NCI-H446 treated with DMSO at 0.1 percent for 48 hours (cell line): Measurements from ENCODE around the gene MKRN1.
A peak's percentile ranks its signal among the peaks of the same experiment; 100 is the strongest.
"Not testable (repeated sequence)": the region's sequence is repeated elsewhere in the genome, so short reads cannot be mapped to it uniquely, and the experiment has no call there.

Experiments used
- DNase-seq: peaks from one replicate; lab custom pipeline; 2025; lab: John Stamatoyannopoulos, UW

MKRN1 gene

GRCh38 chr7:140479062-140479738 lies at the start of gene MKRN1:
MKRN1 (minus strand) TSS chr7:140479505; CDS start chr7:140479344, 161 bp downstream.
- peak; percentile 79 for DNase-seq

DNA sequence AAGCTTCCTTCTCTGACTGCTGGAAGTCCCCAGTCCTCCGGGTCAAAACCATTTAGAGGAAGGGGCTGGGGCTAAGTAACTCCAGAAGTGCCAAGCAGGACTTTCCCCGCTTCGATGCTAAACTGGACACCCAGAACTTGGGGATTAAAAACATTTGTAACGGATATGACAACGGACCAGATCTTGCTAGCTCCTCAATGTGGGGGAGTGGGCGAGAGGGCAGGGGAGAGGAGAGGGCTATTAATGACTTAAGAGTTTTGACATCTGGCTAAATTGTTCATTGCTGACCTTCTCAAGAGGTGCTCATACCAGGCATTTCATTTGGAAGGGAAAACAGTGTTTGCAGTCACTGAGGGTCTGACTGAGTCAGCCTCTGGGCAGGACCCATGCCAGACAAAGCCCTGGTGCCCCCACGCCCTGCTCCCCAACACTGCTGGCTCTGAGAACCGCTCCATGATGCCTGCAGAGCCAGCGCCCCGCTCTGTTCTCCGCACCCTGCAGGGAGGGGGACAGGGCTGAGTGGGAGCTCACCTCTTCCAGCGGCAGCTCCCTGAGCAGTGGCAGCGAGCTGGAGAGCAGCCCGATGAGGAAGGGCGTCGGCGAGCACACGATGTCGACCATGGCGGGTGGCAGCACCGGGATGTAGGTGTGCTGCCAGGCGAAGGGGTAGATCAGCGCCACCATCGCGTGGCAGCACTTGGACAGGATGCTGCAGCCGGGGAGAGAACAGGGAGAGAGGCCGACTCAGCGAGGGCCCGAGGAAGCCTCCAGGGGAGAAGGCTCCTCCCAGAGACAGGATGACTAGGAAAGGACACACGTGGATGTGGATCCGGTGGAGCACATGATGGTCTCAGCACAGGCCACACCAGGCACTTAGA lies 47.7 kb upstream of the MKRN1 start:
- no peak for DNase-seq

DNA sequence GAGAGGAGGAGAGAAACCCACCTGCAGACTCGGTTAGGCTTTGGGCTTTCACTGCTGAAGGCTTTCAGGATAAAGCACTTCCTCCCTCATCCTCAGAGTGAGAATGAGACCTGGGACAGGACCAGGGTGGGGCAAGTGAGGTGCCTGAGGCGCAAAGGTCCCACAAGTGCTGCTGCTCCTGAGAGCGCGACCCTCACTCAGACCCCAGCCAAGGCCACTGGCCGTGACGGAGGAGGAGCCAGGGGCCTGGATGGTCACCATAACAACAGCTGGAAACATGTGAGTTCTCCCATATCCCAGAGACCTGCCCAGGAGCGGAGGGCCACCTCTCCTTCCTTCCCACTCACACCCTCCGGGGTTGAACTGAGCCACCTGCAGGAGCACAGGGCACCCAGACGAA lies 46.9 kb upstream of the MKRN1 start:
- DNase-seq = no peak

GRCh38 chr7:140525743-140526142 lies 46.4 kb upstream of the MKRN1 start:
- DNase-seq = no peak

GRCh38 chr7:140521421-140521820 lies 42.1 kb upstream of the MKRN1 start:
- DNase-seq = no peak

- no peak for DNase-seq
Measured at GRCh38 chr7:140519007-140519399, 39.7 kb upstream of the MKRN1 start.

DNA sequence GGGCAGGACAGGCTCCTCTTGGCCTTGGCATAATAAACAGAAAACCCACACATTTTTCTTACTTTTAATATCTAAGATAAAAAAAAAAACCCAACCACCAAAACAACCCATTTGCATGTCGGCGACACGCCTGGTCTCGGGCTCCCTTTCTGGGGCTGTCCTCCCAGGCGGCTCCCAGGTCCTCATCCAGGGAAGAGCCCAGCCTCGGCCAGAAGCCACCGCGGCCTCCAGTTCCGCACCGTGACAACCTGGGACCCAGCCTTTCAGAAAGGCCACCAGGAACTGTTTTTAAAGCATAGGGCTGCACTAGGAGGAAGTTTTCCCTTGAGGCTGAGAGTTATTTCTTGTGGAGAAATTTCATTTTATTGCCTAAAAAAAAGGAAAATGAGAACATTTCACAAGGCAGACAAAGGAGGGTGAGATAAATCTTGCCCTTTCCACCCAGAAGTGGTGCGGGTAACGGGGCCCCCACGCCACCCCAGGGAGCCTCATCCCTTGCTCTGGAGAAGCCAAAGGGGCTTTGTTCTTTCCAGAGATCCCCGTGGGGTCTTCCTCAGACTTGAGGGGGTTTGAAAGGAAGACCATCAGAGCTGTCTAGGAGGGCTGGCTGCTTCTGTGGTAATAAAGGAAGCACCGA lies 39.2 kb upstream of the MKRN1 start:
- no peak for DNase-seq

DNA sequence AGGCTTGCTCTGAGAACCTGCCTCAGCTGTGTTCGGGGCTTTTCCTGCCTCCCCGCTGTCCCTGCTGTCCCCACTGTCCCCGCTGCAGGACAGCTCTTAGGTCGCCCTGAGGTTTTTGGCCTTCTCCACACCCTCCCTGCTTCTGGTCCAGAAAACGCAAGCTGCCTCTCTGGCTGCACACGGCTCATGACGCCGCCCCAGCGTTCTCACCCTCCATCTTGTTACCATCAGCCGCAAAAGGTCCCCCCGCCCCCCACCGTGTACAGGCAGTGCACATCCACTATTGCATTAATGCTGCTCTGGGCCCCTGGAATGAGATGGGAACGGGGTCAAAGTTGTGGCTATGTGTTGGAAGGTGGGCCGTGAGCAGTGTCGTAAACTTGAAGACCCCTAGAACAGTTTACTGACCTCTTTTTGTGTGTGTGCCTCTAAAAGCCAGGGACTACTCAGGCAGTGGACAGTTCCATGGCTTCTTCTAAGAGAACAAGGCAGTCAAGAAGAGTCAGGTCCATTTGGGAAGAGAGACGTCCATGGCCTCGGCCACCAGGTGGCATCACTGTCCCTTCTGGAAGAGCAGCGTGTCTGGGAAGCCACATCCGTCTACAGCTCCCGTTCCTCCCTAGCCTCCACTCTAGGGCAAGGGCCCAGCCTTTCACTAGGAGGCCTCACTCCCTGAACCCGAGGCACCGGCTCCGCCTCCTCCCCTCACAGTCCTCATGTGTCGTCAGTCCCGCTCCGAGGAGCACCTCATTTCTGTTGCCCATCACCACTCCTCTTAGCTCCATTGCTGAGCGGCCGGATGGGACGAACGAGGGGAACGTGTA lies 38.5 kb upstream of the MKRN1 start:
- DNase-seq = peak; percentile 65

- DNase-seq = no peak
Measured at GRCh38 chr7:140512317-140513000, 33.2 kb upstream of the MKRN1 start.

- no peak for DNase-seq
Measured at GRCh38 chr7:140509789-140510188, 30.5 kb upstream of the MKRN1 start.

- DNase-seq = not testable (repeated sequence)
Measured at GRCh38 chr7:140507556-140507955, 28.3 kb upstream of the MKRN1 start.

- no peak for DNase-seq
Measured at GRCh38 chr7:140506788-140507464, 27.6 kb upstream of the MKRN1 start.

DNA sequence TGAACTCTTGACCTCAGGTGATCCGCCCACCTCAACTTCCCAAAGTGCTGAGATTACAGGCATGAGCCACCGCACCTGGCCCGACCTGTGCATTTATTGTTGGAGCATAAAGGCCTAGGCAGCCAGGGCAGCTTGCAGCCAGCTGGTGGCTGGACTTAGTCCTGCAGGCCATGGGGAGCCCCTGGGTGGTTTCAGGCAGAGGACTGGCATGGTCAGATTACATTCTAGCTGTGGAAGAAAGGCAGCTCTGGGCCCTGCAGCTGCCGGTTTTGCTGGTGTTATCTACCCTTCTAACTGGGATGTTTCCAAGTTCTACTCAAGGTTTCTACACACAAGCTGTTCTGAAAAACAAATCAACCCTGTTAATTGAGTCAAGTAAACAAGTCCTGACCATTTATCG lies 22.7 kb upstream of the MKRN1 start:
- no peak for DNase-seq

- DNase-seq = not testable (repeated sequence)
Measured at GRCh38 chr7:140497807-140498206, 18.5 kb upstream of the MKRN1 start.

GRCh38 chr7:140497241-140497769 lies 18.0 kb upstream of the MKRN1 start:
- no peak for DNase-seq

DNA sequence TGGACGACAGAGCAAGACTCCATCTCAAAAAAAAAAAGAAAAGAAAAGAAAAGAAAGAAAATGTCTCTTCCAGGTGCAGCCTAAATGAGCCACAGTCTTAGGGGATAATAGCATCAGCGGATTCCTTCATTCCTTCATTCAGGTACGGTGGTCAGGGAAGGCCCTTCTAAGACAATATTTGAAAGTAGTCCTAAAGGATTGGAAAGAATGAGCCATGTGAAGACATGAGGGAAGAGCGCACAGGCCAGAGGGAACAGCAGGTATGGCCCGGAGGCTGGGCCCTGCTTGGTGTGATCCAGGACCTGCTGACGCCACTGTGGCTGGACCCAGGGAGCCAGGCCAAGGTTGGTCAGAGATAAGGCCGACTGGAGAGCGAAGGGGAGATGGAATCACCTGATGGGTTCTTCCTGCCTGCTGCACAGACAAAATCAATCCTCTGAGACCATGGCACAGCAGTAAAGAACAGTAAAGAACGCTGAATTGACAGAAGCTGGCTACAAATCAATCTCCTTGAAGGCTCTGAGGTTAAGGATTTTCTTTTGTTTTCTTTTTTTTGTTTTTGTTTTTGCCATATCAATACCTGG lies 16.3 kb upstream of the MKRN1 start:
- no peak for DNase-seq

DNA sequence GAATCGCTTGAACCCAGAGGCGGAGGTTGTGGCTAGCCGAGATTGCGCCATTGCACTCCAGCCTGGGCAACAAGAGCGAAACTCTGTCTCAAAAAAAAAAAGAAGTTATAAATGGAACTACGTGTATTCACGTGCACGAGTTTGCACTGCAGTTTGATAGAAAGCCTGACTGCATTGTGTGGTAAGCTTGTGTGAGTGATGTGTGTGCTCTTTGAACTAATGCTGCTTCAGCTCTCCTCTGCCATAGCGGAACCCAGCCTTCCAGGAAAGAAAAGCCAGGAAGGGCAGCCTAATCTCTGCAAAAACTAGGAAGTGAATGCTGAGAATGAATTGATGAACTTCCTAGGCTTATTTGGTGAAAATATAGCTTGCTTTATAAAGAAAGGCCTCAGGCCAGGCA lies 15.6 kb upstream of the MKRN1 start:
- DNase-seq = no peak

DNA sequence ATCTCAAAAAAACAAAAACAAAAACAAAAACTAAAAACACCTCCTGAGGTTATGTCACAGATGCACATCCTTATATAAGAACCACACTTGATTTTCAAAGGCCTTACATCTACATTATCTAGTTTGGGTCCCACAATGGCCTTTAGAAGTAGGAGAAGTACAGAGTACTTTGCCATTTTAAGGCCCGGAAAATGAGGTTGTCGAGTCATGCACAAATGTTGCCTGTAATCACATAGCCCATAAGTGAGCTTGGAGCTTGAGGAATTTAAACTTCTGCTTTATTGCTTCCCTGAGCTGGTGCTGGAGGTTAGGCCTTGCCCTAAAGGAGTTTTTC lies 9.7 kb upstream of the MKRN1 start:
- DNase-seq = no peak

- DNase-seq = no peak
Measured at GRCh38 chr7:140485500-140486265, 6.4 kb upstream of the MKRN1 start.
